Prostate gland (tissue), 2 donors: ENCODE results near the gene ZNF768.

ENCODE experiments used
- POLR2A ChIP-seq: fragments of 450-650 bp; IDR thresholded peaks from one replicate; pipeline ENCODE4 v1.6.1; 2016; ENCODE audit warnings: antibody characterized with exemption, mild to moderate bottlenecking
- POLR2AphosphoS5 ChIP-seq: sonication (generic); formaldehyde crosslinking; IDR thresholded peaks from one replicate; pipeline ENCODE4 v1.6.1; 2017; ENCODE audit warnings: antibody characterized with exemption
- TF ChIP-seq, protein P1 (sequence below), 4 experiments: fragments of 200-600 bp in 2 of 4; fragments of 450-650 bp in 2 of 4; sonication (generic) in 2 of 4; IDR thresholded peaks; 1 replicate in 3 of 4; 2 replicates in 1 of 4; pipeline ENCODE4 v1.5.1; 2016 to 2019; ENCODE audit warnings: antibody characterized with exemption in 4 of 4, mild to moderate bottlenecking in 2 of 4, moderate library complexity in 2 of 4

DNA sequence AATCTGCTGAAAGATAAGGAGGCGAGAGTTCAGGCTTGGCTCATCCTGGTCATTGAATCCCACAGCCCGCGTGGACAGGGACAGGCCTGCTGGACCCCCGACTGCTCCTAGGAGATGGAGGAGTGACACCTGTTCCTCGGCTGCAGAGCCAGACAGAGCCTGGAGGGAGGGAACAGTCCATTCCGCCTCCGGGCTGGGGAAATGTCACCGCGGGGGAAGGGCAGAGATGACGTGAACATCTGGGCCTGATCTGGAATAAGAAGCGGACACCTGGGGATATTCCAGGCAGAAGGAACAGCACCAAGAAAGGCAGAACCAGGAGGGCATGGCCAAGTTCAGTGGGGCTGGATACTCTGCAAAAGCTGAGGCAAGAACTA lies 6.8 kb upstream of the ZNF768 start:
- TF ChIP-seq, protein P1, sequence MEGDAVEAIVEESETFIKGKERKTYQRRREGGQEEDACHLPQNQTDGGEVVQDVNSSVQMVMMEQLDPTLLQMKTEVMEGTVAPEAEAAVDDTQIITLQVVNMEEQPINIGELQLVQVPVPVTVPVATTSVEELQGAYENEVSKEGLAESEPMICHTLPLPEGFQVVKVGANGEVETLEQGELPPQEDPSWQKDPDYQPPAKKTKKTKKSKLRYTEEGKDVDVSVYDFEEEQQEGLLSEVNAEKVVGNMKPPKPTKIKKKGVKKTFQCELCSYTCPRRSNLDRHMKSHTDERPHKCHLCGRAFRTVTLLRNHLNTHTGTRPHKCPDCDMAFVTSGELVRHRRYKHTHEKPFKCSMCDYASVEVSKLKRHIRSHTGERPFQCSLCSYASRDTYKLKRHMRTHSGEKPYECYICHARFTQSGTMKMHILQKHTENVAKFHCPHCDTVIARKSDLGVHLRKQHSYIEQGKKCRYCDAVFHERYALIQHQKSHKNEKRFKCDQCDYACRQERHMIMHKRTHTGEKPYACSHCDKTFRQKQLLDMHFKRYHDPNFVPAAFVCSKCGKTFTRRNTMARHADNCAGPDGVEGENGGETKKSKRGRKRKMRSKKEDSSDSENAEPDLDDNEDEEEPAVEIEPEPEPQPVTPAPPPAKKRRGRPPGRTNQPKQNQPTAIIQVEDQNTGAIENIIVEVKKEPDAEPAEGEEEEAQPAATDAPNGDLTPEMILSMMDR (IDR thresholded peaks at IDR 0.05): no peak
- TF ChIP-seq POLR2A (no peak), POLR2AphosphoS5 (no peak)
